Measurements from ENCODE around the gene RNF26. TPM values are rescaled to one million over a fixed set of nuclear protein-coding genes. Genes with fewer than 3 reads are reported as not detected.

RNF26 gene
- total RNA-seq, 1 experiment from 2014 or later: 45.6 TPM

DNA sequence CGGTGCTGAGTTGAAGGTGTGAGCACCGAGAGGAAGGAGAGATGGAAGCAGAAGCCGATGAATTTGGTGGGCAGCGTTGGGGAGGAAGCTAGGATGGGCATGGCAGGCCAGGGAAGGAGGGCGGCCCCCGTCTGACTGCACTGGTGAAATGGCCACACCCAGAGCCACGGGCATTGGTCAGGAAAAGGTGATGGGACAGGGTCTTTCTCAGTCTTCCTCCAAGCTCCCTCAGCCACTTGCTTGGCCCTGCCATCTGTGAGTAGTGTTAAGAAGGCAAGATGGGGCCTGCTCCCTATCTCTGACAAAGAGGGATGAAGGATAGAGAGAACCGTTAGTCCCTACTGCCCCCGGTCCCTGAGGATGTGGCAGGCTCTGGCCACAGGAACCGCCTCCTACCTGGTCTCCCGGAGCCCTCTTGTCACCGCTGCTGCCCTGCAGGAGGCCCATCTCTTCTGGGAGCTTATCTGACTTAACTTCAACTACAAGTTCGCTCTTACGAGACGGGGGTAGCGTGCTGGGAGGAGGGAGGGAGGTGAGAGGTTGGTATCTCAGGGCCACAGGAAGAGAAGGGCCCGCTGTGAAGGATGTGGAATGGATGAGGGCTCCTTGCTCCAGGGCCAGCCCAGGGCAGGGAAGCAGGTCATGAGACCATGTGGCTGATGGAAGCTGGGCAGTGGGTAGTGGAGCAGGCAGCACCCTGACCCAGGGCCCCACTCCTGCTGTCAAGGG lies 24.2 kb upstream of the RNF26 start:
- no peaks in the 10 kb centered on the region for H4K20me1 ChIP-seq (ENCODE audit: insufficient read depth)
- CTCF ChIA-PET: interaction anchor here (1.1 kb wide), 1 partner anchor 28 kb away, joined by 3 read pairs; no protein-coding TSS in a partner anchor
- H3K27me3 ChIP-seq (ENCODE audit: insufficient read depth, low read length): no peaks in the 10 kb centered on the region
- H3K9me3 ChIP-seq (ENCODE audit: control insufficient read depth in 1 of 2, insufficient read depth in 1 of 2, low read depth in 1 of 2, low read length in 2 of 2): no peaks in the 10 kb centered on the region
- intact Hi-C loops (cut with micrococcal nuclease): no loop called here
- H3K4me3 ChIP-seq (replicated peaks in 1 of 2; ENCODE audit: low read depth in 1 of 2, low read length in 2 of 2): no peak overlapping the region
- H3K4me1 ChIP-seq (ENCODE audit: control insufficient read depth in 1 of 2, insufficient read depth in 2 of 2, low read length in 2 of 2): peaks cover 2 to 3% of the 10 kb centered on the region in 2 experiments
- TF ChIP-seq RAD21 (IDR thresholded peaks at IDR 0.05; ENCODE audit: low read depth) (no peak), ELF1 (IDR thresholded peaks at IDR 0.05; ENCODE audit: borderline replicate concordance, low read depth) (no peak), SIN3A (IDR thresholded peaks at IDR 0.05; ENCODE audit: low read depth) (no peak), ZFX (IDR thresholded peaks at IDR 0.05) (no peak), EGR1 (IDR thresholded peaks at IDR 0.05; ENCODE audit: low read depth) (no peak), CBX3 (IDR thresholded peaks at IDR 0.05; ENCODE audit: low read depth) (no peak), FOSL1 (IDR thresholded peaks at IDR 0.05; ENCODE audit: low read depth) (no peak), POLR2A (IDR thresholded peaks at IDR 0.05; ENCODE audit: borderline replicate concordance, extremely low read depth, insufficient read depth, insufficient read length) (no peak)
- TF ChIP-seq, protein P1, sequence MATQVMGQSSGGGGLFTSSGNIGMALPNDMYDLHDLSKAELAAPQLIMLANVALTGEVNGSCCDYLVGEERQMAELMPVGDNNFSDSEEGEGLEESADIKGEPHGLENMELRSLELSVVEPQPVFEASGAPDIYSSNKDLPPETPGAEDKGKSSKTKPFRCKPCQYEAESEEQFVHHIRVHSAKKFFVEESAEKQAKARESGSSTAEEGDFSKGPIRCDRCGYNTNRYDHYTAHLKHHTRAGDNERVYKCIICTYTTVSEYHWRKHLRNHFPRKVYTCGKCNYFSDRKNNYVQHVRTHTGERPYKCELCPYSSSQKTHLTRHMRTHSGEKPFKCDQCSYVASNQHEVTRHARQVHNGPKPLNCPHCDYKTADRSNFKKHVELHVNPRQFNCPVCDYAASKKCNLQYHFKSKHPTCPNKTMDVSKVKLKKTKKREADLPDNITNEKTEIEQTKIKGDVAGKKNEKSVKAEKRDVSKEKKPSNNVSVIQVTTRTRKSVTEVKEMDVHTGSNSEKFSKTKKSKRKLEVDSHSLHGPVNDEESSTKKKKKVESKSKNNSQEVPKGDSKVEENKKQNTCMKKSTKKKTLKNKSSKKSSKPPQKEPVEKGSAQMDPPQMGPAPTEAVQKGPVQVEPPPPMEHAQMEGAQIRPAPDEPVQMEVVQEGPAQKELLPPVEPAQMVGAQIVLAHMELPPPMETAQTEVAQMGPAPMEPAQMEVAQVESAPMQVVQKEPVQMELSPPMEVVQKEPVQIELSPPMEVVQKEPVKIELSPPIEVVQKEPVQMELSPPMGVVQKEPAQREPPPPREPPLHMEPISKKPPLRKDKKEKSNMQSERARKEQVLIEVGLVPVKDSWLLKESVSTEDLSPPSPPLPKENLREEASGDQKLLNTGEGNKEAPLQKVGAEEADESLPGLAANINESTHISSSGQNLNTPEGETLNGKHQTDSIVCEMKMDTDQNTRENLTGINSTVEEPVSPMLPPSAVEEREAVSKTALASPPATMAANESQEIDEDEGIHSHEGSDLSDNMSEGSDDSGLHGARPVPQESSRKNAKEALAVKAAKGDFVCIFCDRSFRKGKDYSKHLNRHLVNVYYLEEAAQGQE (IDR thresholded peaks at IDR 0.05; ENCODE audit: low read depth): no peak
- DNase-seq (ENCODE audit: low read depth, low spot score) (no peak), ATAC-seq (0 out of 2 replicates have a peak, but pooled peaks have one; percentile 20)
- H3K79me2 ChIP-seq (ENCODE audit: insufficient read depth, low read length): no peaks in the 10 kb centered on the region
- POLR2A ChIA-PET: no interaction called here
- no TSS peak for BruUV-seq (replicated peaks)
- no peak overlapping the region for H3K27ac ChIP-seq (ENCODE audit: low read depth, low read length)
- RAD21 ChIA-PET (ENCODE audit: low non-redundant PET in 1 of 2, low total read pairs in 2 of 2, uncharacterized antibody in 2 of 2, unreplicated experiment in 2 of 2): no interaction called here
- H2AFZ ChIP-seq (ENCODE audit: low read depth, low read length, poor library complexity, severe bottlenecking): no peak overlapping the region
- H3K9ac ChIP-seq (ENCODE audit: low read length): no peak overlapping the region
- H3K36me3 ChIP-seq (ENCODE audit: control insufficient read depth in 1 of 2, insufficient read depth in 2 of 2, low read length in 2 of 2): peaks cover 0 to 11% of the 10 kb centered on the region in 2 experiments; a peak in 3 of 4 replicates
- H3K4me2 ChIP-seq (ENCODE audit: low read length): no peak overlapping the region
- H3K9me2 ChIP-seq (ENCODE audit: insufficient read depth): no peaks in the 10 kb centered on the region

Data from HCT116 (cell line).